Activated CD4-positive, CD25-positive, alpha-beta regulatory T cell treated with anti-CD3 and anti-CD28 coated beads, Interleukin-2, amount 50 U/mL, for 72 hours (primary cell): ENCODE data around the gene LRFN5.
"Not testable (repeated sequence)": the region's sequence is repeated elsewhere in the genome, so short reads cannot be mapped to it uniquely, and the experiment has no call there.

Source experiments
- DNase-seq: peaks from one replicate; pipeline ENCODE4 v3.0.0; 2021

LRFN5 gene

GRCh38 chr14:41905394-41905964 lies 298.8 kb downstream of the LRFN5 start:
- no peak for DNase-seq

- not testable (repeated sequence) for DNase-seq
Measured at GRCh38 chr14:41911155-41911554, 304.5 kb downstream of the LRFN5 start.

GRCh38 chr14:41913398-41913797 lies 306.7 kb downstream of the LRFN5 start:
- no peak for DNase-seq

GRCh38 chr14:41915732-41916131 lies 309.1 kb downstream of the LRFN5 start:
- DNase-seq, result no peak

GRCh38 chr14:41916313-41916712 lies 309.6 kb downstream of the LRFN5 start:
- DNase-seq, result no peak

- no peak for DNase-seq
Measured at GRCh38 chr14:41925409-41925808, 318.7 kb downstream of the LRFN5 start.

GRCh38 chr14:41950428-41951151 lies 343.9 kb downstream of the LRFN5 start:
- no peak for DNase-seq
